ENCODE results near the gene LGALS3BP. TPM values are rescaled to one million over a fixed set of nuclear protein-coding genes. Genes with fewer than 3 reads are reported as not detected.

The LGALS3BP gene
- 365 TPM for total RNA-seq

GRCh38 chr17:78979780-78980623 is at the start of gene LGALS3BP:
Gene LGALS3BP, minus strand, starts transcription at chr17:78979923. Its CDS starts 2,732 bp downstream, at chr17:78977191.
- peak in 1 of 2 donors; percentile 81 for DNase-seq (ENCODE audit: low spot score in 2 of 2)
- TF ChIP-seq, protein P1, sequence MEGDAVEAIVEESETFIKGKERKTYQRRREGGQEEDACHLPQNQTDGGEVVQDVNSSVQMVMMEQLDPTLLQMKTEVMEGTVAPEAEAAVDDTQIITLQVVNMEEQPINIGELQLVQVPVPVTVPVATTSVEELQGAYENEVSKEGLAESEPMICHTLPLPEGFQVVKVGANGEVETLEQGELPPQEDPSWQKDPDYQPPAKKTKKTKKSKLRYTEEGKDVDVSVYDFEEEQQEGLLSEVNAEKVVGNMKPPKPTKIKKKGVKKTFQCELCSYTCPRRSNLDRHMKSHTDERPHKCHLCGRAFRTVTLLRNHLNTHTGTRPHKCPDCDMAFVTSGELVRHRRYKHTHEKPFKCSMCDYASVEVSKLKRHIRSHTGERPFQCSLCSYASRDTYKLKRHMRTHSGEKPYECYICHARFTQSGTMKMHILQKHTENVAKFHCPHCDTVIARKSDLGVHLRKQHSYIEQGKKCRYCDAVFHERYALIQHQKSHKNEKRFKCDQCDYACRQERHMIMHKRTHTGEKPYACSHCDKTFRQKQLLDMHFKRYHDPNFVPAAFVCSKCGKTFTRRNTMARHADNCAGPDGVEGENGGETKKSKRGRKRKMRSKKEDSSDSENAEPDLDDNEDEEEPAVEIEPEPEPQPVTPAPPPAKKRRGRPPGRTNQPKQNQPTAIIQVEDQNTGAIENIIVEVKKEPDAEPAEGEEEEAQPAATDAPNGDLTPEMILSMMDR (IDR thresholded peaks at IDR 0.05), result no peak
- peak within 1 kb of the TSS; percentile 63 to 67 for H3K27ac ChIP-seq
- H3K4me3 ChIP-seq, result peak within 1 kb of the TSS; percentile 47 to 53
- intact Hi-C loops (cut with DNase I), result no loop called here
- H3K36me3 ChIP-seq, result no peaks in the 10 kb centered on the region
- no peaks in the 10 kb centered on the region for H3K27me3 ChIP-seq
- H3K4me1 ChIP-seq, result peaks cover 4 to 31% of the 10 kb centered on the region in 2 donors
- no peaks in the 10 kb centered on the region for H3K9me3 ChIP-seq

DNA sequence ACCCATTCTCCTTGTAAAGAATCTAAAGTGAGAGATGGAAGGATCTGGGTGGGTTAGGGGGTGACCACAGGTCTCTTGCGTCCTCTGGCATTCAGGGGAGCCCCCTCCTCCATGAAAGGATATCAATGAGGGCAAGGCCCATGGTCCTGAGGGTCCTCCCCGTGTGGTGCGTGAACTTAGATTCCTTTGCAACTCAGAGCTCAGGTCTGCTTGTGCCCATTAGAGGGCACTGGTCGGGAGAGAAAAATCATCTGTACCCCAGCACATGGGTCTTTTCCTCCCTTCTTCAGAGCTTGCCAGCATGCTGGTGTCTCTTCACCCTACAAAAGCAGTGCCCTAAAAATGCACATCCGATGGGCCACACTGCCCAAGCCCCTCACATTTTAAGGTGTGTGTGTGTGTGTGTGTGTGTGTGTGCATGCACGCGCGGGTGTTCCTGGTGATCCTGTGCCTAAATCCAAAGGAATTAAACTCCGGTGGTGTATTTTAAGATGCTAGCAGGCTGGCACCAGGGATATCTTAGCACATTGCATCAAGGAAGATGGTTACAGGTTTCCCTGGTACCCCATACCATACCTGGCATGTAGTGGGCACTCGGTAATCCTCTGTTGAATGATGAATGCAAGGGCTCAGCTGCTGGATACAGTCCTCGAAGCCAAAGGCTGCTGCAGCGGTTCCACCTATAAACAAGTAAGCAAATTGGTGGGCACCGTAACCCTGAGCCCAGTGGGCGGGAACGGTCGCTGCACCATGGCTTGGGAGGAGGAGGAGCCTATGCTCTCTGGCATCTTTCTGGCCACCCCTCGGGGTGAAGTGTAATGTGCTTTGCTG is 49.0 kb upstream of the LGALS3BP start:
- TF ChIP-seq, protein P1 (IDR thresholded peaks at IDR 0.05), result peak in 2 of 3 experiments; percentile 21 to 36
- Histone ChIP-seq H3K4me1 (peaks cover 20 to 39% of the 10 kb centered on the region in 2 donors), H3K4me3 (peak overlapping the region in 1 of 2 donors; percentile 93), H3K9me3 (no peaks in the 10 kb centered on the region), H3K36me3 (no peaks in the 10 kb centered on the region), H3K27ac (peak overlapping the region; percentile 86 to 89), H3K27me3 (no peaks in the 10 kb centered on the region)
- intact Hi-C loops (cut with DNase I), result loop anchor here (10.0 kb wide), 1 partner anchor 276 kb away; no protein-coding TSS in a partner anchor
- peak in 1 of 2 donors; percentile 56 for DNase-seq (ENCODE audit: low spot score in 2 of 2)

- H3K4me3 ChIP-seq, result peak overlapping the region; percentile 42 to 93
- intact Hi-C loops (cut with DNase I), result loop anchor here (10.0 kb wide), 1 partner anchor 277 kb away; no protein-coding TSS in a partner anchor
These were observed 48.3 kb upstream of the LGALS3BP start for GRCh38 chr17:79027925-79028491.

GRCh38 chr17:79027274-79027924 is 47.7 kb upstream of the LGALS3BP start:
- Histone ChIP-seq H3K4me1 (peaks cover 23 to 47% of the 10 kb centered on the region in 2 donors), H3K36me3 (no peaks in the 10 kb centered on the region), H3K27ac (peak overlapping the region; percentile 86 to 89), H3K4me3 (peak overlapping the region; percentile 42 to 93), H3K27me3 (no peaks in the 10 kb centered on the region), H3K9me3 (no peaks in the 10 kb centered on the region)
- intact Hi-C loops (cut with DNase I), result loop anchor here (10.0 kb wide), 1 partner anchor 277 kb away; no protein-coding TSS in a partner anchor
- peak in 1 of 2 donors; percentile 66 for DNase-seq (ENCODE audit: low spot score in 2 of 2)
- TF ChIP-seq, protein P1 (IDR thresholded peaks at IDR 0.05), result no peak

More at GRCh38 chr17:79027925-79028491, 48.3 kb upstream of the LGALS3BP start:
- H3K4me1 ChIP-seq, result peaks cover 20 to 41% of the 10 kb centered on the region in 2 donors
- DNase-seq (ENCODE audit: low spot score in 2 of 2), result peak in 1 of 2 donors; percentile 83
- peak overlapping the region; percentile 86 to 89 for H3K27ac ChIP-seq
- H3K27me3 ChIP-seq, result no peaks in the 10 kb centered on the region
- H3K9me3 ChIP-seq, result no peaks in the 10 kb centered on the region
- H3K36me3 ChIP-seq, result no peaks in the 10 kb centered on the region
- TF ChIP-seq, protein P1 (IDR thresholded peaks at IDR 0.05), result no peak

Measured in ascending aorta (tissue), 2 donors.